HFF-Myc (cell line): ENCODE measurements around the gene ZNF532.

Experiments used
- DNase-seq: peaks from one replicate; pipeline ENCODE4 v3.0.0-alpha.2; 2011; ENCODE audit warnings: low read depth; ENCODE audit errors: extremely low read depth
- H3K4me3 ChIP-seq: replicated peaks from 2 replicates; pipeline ENCODE4 v1.5.1; 2011; ENCODE audit warnings: low read depth, mild to moderate bottlenecking, control low read depth, low read length
- CTCF ChIP-seq: IDR thresholded peaks from 2 replicates; pipeline ENCODE4 v1.5.1; 2012; ENCODE audit warnings: mild to moderate bottlenecking, low read depth, low read length, control low read depth; ENCODE audit errors: missing control alignments

ZNF532 gene

DNA sequence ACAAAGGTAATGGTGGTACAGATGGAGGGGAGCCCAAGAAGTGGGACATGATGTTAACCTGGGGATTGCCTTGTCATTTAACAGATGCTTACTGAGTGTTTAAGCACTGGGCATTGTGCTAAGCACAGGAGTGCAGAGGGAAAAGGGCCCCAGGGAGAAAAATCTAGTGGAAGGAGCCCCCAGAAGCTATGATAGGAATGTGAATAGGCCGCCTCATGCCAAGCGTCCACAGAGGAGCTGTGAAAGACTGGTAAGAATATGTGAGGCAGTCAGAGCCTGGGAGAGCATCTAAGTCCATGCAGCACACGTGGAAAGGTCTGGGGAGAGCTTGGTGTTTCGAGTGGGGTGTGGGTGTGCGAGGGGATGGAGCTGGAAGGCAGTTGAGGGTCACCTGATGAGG is 5.5 kb downstream of the ZNF532 start:
- no peak overlapping the region for H3K4me3 ChIP-seq
- no peak for DNase-seq
- TF ChIP-seq CTCF, result no peak

GRCh38 chr18:58870621-58871020 is 5.9 kb downstream of the ZNF532 start:
- TF ChIP-seq CTCF, result no peak
- H3K4me3 ChIP-seq, result no peak overlapping the region
- no peak for DNase-seq

- no peak for TF ChIP-seq CTCF
- no peak for DNase-seq
- 0 out of 2 replicates have a peak overlapping the region, but pooled peaks have one; percentile 7 for H3K4me3 ChIP-seq
Observed at GRCh38 chr18:58871514-58872420, 7.1 kb downstream of the ZNF532 start.

DNA sequence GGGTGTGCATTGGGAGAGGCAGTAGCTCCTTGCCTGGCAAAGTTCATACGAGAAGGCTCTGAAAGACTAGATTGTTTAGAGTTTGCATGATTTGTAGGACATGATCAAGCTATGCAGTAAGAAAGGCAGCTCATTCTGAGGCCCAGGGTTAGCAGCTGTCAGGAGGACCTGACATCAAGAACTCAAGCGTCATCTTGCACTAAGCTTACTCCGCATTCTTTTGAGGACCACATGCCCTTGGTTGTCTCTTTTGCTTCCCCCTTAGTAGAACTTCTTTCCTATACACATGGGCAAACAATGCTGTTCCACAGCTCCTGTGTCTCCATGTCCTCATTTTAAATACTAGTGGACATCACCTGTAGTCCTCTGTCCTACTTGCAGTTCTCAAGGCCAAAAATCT is 14.0 kb downstream of the ZNF532 start:
- no peak overlapping the region for H3K4me3 ChIP-seq
- TF ChIP-seq CTCF, result no peak
- no peak for DNase-seq

DNA sequence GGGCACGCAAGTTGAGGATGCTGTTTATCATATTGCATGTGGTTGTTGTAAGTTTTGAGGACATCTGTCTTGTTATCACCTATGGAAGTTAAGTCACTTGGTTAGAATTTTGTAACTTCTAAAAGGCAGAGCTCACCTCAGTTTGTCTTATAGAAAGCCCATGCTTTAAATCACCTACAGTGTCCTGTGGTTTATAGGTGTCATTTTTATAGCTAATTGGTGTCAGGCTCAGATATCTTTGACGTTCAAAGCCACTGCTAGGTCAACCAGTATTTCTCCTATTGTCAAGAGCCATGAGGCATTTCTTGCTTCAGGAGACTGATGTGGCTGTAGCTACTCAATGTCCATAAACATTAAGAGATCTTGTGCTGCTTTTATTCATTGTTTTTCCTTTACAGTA is 16.8 kb downstream of the ZNF532 start:
- no peak for DNase-seq
- TF ChIP-seq CTCF, result no peak
- no peak overlapping the region for H3K4me3 ChIP-seq

DNA sequence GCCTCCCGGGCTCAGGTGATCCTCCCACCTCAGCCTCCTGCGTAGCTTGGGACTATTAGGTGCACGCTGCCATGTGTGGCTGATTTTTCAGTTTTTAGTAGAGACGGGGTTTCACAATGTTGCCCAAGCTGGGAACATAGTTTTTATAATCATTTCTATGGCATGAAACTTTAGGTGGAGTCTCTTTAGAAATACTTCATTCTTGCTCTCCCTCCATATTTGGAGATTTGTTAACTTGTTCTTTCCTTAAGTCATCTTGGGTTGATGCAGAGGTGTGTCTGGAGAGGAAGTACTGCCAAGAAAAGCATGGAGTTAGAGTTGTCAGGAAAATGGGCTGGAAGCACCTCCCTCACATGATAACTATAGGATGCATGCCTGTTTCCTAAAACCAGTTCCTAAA is 17.4 kb downstream of the ZNF532 start:
- no peak for TF ChIP-seq CTCF
- H3K4me3 ChIP-seq, result no peak overlapping the region
- no peak for DNase-seq
